Central memory CD8-positive, alpha-beta T cell (primary cell): ENCODE results near the gene ADCY6.
A peak's percentile ranks its signal among the peaks of the same experiment; 100 is the strongest.

ENCODE experiments used
- ATAC-seq: fragments of 150-1000 bp; cut with Tn5 transposase; replicated peaks from 2 replicates; pipeline ENCODE4 v1.10.0; 2022; ENCODE audit warnings: mild to moderate bottlenecking, moderate FRiP score, moderate number of reproducible peaks; ENCODE audit not compliant: poor library complexity, severe bottlenecking; ENCODE audit errors: extremely low read depth
- DNase-seq, 2 donors: peaks; one replicate each; pipeline ENCODE4 v3.0.0; 2021; ENCODE audit warnings: low spot score in 2 of 2
- H3K27ac Mint-ChIP-seq: one replicate; pipeline ENCODE4 v1.8.0; 2022; ENCODE audit warnings: low read depth, mild to moderate bottlenecking, moderate library complexity, mixed read lengths
- H3K27me3 Mint-ChIP-seq: one replicate; pipeline ENCODE4 v1.8.0; 2022; ENCODE audit warnings: mixed read lengths
- H3K36me3 Mint-ChIP-seq: one replicate; pipeline ENCODE4 v1.8.0; 2022; ENCODE audit warnings: mild to moderate bottlenecking, moderate library complexity, mixed read lengths; ENCODE audit not compliant: insufficient read depth
- H3K4me1 Mint-ChIP-seq: one replicate; pipeline ENCODE4 v1.8.0; 2022; ENCODE audit warnings: mixed read lengths
- H3K4me3 Mint-ChIP-seq: one replicate; pipeline ENCODE4 v1.8.0; 2022; ENCODE audit warnings: mild to moderate bottlenecking, moderate library complexity, mixed read lengths
- H3K9me3 Mint-ChIP-seq: one replicate; pipeline ENCODE4 v1.8.0; 2022; ENCODE audit warnings: mixed read lengths

The ADCY6 gene

DNA sequence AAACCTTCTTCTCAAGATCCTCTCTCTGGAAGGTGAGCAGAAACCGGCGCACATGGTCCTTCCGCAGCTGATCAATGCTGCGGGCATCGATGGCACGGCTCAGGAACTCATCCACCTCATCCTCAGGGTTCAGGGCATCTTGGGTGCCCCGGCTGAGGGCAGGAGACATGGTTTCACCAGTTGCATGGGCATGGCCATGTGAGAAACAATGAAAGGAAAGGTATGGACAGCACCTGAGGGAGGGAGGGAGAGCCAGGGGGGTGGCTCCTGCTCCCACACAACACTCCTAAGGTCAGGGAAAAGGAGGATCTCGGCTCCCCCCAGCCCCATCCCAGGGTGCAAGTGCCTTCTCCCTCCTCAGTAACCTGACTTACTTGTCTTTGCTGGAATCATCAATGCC, 13.6 kb downstream of the ADCY6 start:
- peaks cover 23% of the 10 kb centered on the region for H3K27me3 Mint-ChIP-seq
- ATAC-seq (no peak), DNase-seq (no peak)
- no peak overlapping the region for H3K27ac Mint-ChIP-seq
- no peaks in the 10 kb centered on the region for H3K36me3 Mint-ChIP-seq
- no peaks in the 10 kb centered on the region for H3K9me3 Mint-ChIP-seq
- H3K4me1 Mint-ChIP-seq: no peaks in the 10 kb centered on the region
- no peak overlapping the region for H3K4me3 Mint-ChIP-seq

DNA sequence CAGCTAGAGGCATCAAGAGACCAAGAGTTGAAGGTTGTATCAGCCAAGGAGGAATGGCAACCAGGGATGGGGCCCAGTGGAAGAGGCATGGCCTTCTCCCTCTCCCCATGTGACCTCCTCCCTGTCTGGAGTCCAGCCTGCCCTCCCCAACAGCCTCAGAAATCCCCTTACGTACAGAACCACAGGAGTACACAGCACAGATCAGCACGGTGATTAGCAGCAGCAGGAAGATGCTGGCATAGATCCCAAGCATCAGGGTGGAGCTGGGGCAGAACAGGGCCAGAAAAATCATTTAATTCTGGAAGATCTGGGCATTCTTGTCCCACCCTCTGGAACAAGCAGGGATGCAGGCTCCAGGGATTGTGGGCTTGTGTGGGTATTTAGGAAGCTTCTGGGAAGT, 14.4 kb downstream of the ADCY6 start:
- DNase-seq: no peak
- H3K9me3 Mint-ChIP-seq: no peaks in the 10 kb centered on the region
- no peak for ATAC-seq
- H3K36me3 Mint-ChIP-seq: no peaks in the 10 kb centered on the region
- no peak overlapping the region for H3K27ac Mint-ChIP-seq
- H3K4me3 Mint-ChIP-seq: no peak overlapping the region
- peaks cover 23% of the 10 kb centered on the region for H3K27me3 Mint-ChIP-seq
- no peaks in the 10 kb centered on the region for H3K4me1 Mint-ChIP-seq

GRCh38 chr12:48773686-48774085, 15.2 kb downstream of the ADCY6 start:
- H3K4me3 Mint-ChIP-seq: no peak overlapping the region
- peaks cover 28% of the 10 kb centered on the region for H3K27me3 Mint-ChIP-seq
- ATAC-seq: no peak
- H3K36me3 Mint-ChIP-seq: no peaks in the 10 kb centered on the region
- no peak for DNase-seq
- no peak overlapping the region for H3K27ac Mint-ChIP-seq
- no peaks in the 10 kb centered on the region for H3K4me1 Mint-ChIP-seq
- H3K9me3 Mint-ChIP-seq: no peaks in the 10 kb centered on the region

DNA sequence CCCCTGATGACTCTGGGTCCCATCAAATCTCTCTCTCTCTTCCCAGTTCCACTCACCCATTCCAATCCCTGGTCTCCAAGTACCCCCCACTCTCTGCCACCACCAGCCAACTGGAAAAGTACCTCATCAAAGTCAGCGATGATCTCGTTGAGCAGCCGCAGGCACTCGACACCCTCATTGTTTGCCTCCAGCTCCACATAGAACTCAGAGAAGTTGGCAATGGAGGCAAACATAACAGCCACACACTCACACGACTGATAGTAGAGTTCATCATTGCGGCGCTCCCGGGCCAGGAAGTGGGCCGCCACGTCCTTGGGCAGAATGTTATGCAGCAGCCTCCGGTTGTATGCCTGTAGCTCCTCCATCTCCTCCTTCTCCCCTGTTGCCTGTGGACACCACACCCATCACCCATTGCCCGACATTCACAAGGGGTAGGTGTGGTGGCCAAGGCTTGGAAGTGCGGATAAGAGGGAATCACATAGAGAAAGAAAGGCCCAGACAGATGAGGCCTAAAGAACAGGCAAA, 17.2 kb downstream of the ADCY6 start:
- Mint-ChIP-seq H3K9me3 (no peaks in the 10 kb centered on the region), H3K4me3 (no peak overlapping the region), H3K36me3 (no peaks in the 10 kb centered on the region), H3K4me1 (no peaks in the 10 kb centered on the region), H3K27ac (no peak overlapping the region), H3K27me3 (peaks cover 32% of the 10 kb centered on the region)
- no peak for DNase-seq
- ATAC-seq: no peak

DNA sequence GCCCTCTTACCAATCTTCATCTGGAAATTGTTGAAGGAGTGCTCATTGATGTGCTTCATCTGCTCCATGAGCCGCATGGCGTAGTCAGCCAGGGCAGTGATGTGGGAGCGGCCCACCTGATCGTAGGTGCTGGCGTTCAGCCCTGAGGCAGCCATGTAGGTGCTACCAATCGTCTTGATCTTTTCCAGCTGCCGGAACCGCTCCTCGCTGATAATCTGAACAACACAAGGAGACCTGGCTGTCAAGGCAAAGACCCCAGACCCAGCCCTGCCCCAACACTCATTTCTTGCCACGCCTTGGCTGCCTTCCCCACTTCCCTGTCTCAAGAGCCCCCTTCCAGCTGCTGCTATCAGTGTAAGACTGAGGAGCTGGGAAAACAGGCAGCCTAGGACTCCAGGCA, 18.1 kb downstream of the ADCY6 start:
- no peak overlapping the region for H3K27ac Mint-ChIP-seq
- DNase-seq (no peak), ATAC-seq (no peak)
- no peaks in the 10 kb centered on the region for H3K36me3 Mint-ChIP-seq
- H3K4me1 Mint-ChIP-seq: peaks cover 8% of the 10 kb centered on the region
- H3K4me3 Mint-ChIP-seq: no peak overlapping the region
- H3K27me3 Mint-ChIP-seq: peaks cover 32% of the 10 kb centered on the region
- no peaks in the 10 kb centered on the region for H3K9me3 Mint-ChIP-seq

DNA sequence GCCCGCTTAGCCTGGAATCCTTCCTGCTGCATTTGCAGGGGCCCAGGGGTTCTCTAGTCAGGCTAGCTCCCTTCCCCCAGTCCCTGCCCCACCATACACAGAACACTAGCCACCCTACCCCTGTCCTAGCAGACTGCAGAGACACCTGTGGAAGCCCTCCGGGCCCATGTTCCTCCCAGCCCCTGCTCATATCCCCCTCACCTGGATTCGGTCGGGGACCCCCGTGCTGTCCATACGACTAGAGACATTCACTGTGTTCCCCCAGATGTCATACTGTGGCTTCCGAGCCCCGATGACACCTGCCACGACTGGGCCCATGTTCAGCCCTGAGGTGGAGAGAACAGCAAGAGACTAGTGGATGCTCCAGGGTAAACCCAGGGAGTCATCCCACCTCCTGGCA, 20.2 kb downstream of the ADCY6 start:
- Mint-ChIP-seq H3K4me3 (no peak overlapping the region), H3K27me3 (peaks cover 25% of the 10 kb centered on the region), H3K4me1 (peaks cover 13% of the 10 kb centered on the region), H3K27ac (no peak overlapping the region), H3K36me3 (no peaks in the 10 kb centered on the region), H3K9me3 (no peaks in the 10 kb centered on the region)
- no peak for DNase-seq
- ATAC-seq: no peak

GRCh38 chr12:48768147-48768546, 20.7 kb downstream of the ADCY6 start:
- Mint-ChIP-seq H3K27ac (no peak overlapping the region), H3K27me3 (peaks cover 25% of the 10 kb centered on the region), H3K4me1 (peaks cover 13% of the 10 kb centered on the region), H3K36me3 (no peaks in the 10 kb centered on the region), H3K9me3 (no peaks in the 10 kb centered on the region), H3K4me3 (no peak overlapping the region)
- ATAC-seq (no peak), DNase-seq (no peak)

DNA sequence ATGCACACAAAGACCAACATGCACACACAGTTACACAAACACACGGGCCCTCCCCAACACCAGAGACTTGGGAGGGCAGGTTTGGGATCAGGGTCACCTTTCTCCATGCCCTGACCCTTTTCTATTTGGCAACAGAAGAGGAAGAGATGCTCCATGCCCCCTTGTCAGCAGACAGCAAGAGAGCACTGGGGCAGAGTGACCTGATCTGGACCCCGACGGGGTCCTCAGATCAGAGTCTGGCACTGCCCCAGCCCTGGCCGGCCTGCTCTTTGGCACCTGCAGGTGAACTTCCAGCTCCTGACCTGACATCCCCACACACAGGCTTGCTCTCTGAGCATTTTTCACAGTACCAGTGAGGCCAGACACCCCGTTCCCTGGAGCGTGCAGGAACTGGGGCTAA, 21.4 kb downstream of the ADCY6 start:
- peaks cover 13% of the 10 kb centered on the region for H3K4me1 Mint-ChIP-seq
- H3K36me3 Mint-ChIP-seq: no peaks in the 10 kb centered on the region
- H3K27ac Mint-ChIP-seq: no peak overlapping the region
- no peaks in the 10 kb centered on the region for H3K9me3 Mint-ChIP-seq
- H3K4me3 Mint-ChIP-seq: no peak overlapping the region
- ATAC-seq (no peak), DNase-seq (no peak)
- H3K27me3 Mint-ChIP-seq: peaks cover 25% of the 10 kb centered on the region

- no peak for ATAC-seq
- H3K27ac Mint-ChIP-seq: no peak overlapping the region
- H3K4me1 Mint-ChIP-seq: peaks cover 13% of the 10 kb centered on the region
Measured at GRCh38 chr12:48767047-48767446, 21.8 kb downstream of the ADCY6 start.

GRCh38 chr12:48765753-48766162, 23.1 kb downstream of the ADCY6 start:
- Mint-ChIP-seq H3K4me3 (no peak overlapping the region), H3K36me3 (no peaks in the 10 kb centered on the region), H3K4me1 (peaks cover 13% of the 10 kb centered on the region), H3K9me3 (no peaks in the 10 kb centered on the region), H3K27me3 (peaks cover 13% of the 10 kb centered on the region), H3K27ac (peak overlapping the region; percentile 32)
- ATAC-seq: no peak
- no peak for DNase-seq

More at GRCh38 chr12:48767047-48767446, 21.8 kb downstream of the ADCY6 start:
- no peaks in the 10 kb centered on the region for H3K36me3 Mint-ChIP-seq
- H3K4me3 Mint-ChIP-seq: no peak overlapping the region
- no peak for DNase-seq
- H3K9me3 Mint-ChIP-seq: no peaks in the 10 kb centered on the region
- H3K27me3 Mint-ChIP-seq: peaks cover 25% of the 10 kb centered on the region

- Mint-ChIP-seq H3K27me3 (peaks cover 10% of the 10 kb centered on the region), H3K4me3 (no peak overlapping the region), H3K4me1 (peaks cover 13% of the 10 kb centered on the region), H3K36me3 (no peaks in the 10 kb centered on the region), H3K27ac (no peak overlapping the region), H3K9me3 (no peaks in the 10 kb centered on the region)
- ATAC-seq (no peak), DNase-seq (no peak)
Measured at GRCh38 chr12:48764521-48764920, 24.4 kb downstream of the ADCY6 start.

- no peak for DNase-seq
- H3K4me1 Mint-ChIP-seq: no peaks in the 10 kb centered on the region
- no peaks in the 10 kb centered on the region for H3K36me3 Mint-ChIP-seq
- no peaks in the 10 kb centered on the region for H3K27me3 Mint-ChIP-seq
- no peak for ATAC-seq
- no peak overlapping the region for H3K4me3 Mint-ChIP-seq
- no peak overlapping the region for H3K27ac Mint-ChIP-seq
- no peaks in the 10 kb centered on the region for H3K9me3 Mint-ChIP-seq
Measured at GRCh38 chr12:48758737-48759136, 30.2 kb downstream of the ADCY6 start.

DNA sequence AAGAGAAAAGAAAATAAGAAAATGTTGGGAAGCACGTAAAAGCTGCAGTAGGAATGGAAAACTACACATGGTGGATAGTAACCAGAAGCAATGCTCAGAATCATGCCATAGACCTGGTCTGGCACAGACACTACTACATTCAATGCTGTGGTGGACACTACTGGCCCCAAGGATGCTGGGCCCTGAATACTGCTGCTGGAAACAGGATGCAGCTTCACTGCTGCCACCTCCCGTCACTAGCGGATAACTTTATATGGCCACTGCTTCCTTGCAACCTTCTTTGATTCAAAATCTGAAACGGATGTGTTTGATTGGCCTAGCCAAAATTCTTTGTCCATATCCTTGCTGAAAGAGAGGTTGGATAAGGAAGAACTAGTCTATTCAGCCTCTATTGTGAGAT, 30.7 kb downstream of the ADCY6 start:
- H3K4me1 Mint-ChIP-seq: no peaks in the 10 kb centered on the region
- H3K9me3 Mint-ChIP-seq: no peaks in the 10 kb centered on the region
- H3K27me3 Mint-ChIP-seq: no peaks in the 10 kb centered on the region
- ATAC-seq: no peak
- H3K27ac Mint-ChIP-seq: no peak overlapping the region
- H3K36me3 Mint-ChIP-seq: no peaks in the 10 kb centered on the region
- no peak overlapping the region for H3K4me3 Mint-ChIP-seq
- no peak for DNase-seq
